Measurements from ENCODE around the gene CYP3A5.
"Not testable (repeated sequence)": the region's sequence is repeated elsewhere in the genome, so short reads cannot be mapped to it uniquely, and the experiment has no call there.

CYP3A5 gene

GRCh38 chr7:99685871-99686608 lies 6.2 kb upstream of the CYP3A5 start:
- DNase-seq (ENCODE audit: low spot score) = not testable (repeated sequence)

GRCh38 chr7:99685129-99685758 lies 5.4 kb upstream of the CYP3A5 start:
- no peak for DNase-seq (ENCODE audit: low spot score)

GRCh38 chr7:99679032-99679399 lies 780 bp downstream of the CYP3A5 start:
- DNase-seq (ENCODE audit: low spot score) = peak; percentile 95

- no peak for DNase-seq (ENCODE audit: low spot score)
These were observed 2.1 kb downstream of the CYP3A5 start for GRCh38 chr7:99677648-99678045.

- DNase-seq (ENCODE audit: low spot score) = no peak
These were observed 2.7 kb downstream of the CYP3A5 start for GRCh38 chr7:99677013-99677647.

GRCh38 chr7:99674995-99675742 lies 4.6 kb downstream of the CYP3A5 start:
- no peak for DNase-seq (ENCODE audit: low spot score)

- peak; percentile 75 for DNase-seq (ENCODE audit: low spot score)
These were observed 7.2 kb downstream of the CYP3A5 start for GRCh38 chr7:99672573-99672972.

- DNase-seq (ENCODE audit: low spot score) = no peak
These were observed 10.0 kb downstream of the CYP3A5 start for GRCh38 chr7:99669782-99670181.

- DNase-seq (ENCODE audit: low spot score) = no peak
These were observed 11.3 kb downstream of the CYP3A5 start for GRCh38 chr7:99668541-99668940.

- DNase-seq (ENCODE audit: low spot score) = no peak
These were observed 12.6 kb downstream of the CYP3A5 start for GRCh38 chr7:99667179-99667578.

GRCh38 chr7:99666013-99666395 lies 13.8 kb downstream of the CYP3A5 start:
- no peak for DNase-seq (ENCODE audit: low spot score)

GRCh38 chr7:99665312-99666012 lies 14.3 kb downstream of the CYP3A5 start:
- no peak for DNase-seq (ENCODE audit: low spot score)

- DNase-seq (ENCODE audit: low spot score) = not testable (repeated sequence)
These were observed 21.9 kb downstream of the CYP3A5 start for GRCh38 chr7:99657879-99658278.

- not testable (repeated sequence) for DNase-seq (ENCODE audit: low spot score)
These were observed 25.2 kb downstream of the CYP3A5 start for GRCh38 chr7:99654626-99655025.

- DNase-seq (ENCODE audit: low spot score) = no peak
These were observed 26.0 kb downstream of the CYP3A5 start for GRCh38 chr7:99653754-99654153.

- DNase-seq (ENCODE audit: low spot score) = not testable (repeated sequence)
These were observed 26.5 kb downstream of the CYP3A5 start for GRCh38 chr7:99653269-99653668.

GRCh38 chr7:99652671-99653070 lies 27.1 kb downstream of the CYP3A5 start:
- no peak for DNase-seq (ENCODE audit: low spot score)

- DNase-seq (ENCODE audit: low spot score) = no peak
These were observed 28.5 kb downstream of the CYP3A5 start for GRCh38 chr7:99651290-99651689.

- DNase-seq (ENCODE audit: low spot score) = no peak
These were observed 31.0 kb downstream of the CYP3A5 start for GRCh38 chr7:99648843-99649242.

GRCh38 chr7:99645590-99645989 lies 34.2 kb downstream of the CYP3A5 start:
- no peak for DNase-seq (ENCODE audit: low spot score)

GRCh38 chr7:99644431-99644830 lies 35.4 kb downstream of the CYP3A5 start:
- DNase-seq (ENCODE audit: low spot score) = no peak

- no peak for DNase-seq (ENCODE audit: low spot score)
These were observed 36.3 kb downstream of the CYP3A5 start for GRCh38 chr7:99643464-99643863.

All from SW480 (cell line).